A204.1 (cell line): ENCODE data around the gene CRB1.

Experiments
- FAIRE-seq: peaks from 2 replicates; lab custom pipeline; 2012; peaks lifted over from hg19 to GRCh38; lab: Jason Lieb, UNC

CRB1 gene

GRCh38 chr1:197304638-197305200, 36.7 kb downstream of the CRB1 start:
- no peak for FAIRE-seq

DNA sequence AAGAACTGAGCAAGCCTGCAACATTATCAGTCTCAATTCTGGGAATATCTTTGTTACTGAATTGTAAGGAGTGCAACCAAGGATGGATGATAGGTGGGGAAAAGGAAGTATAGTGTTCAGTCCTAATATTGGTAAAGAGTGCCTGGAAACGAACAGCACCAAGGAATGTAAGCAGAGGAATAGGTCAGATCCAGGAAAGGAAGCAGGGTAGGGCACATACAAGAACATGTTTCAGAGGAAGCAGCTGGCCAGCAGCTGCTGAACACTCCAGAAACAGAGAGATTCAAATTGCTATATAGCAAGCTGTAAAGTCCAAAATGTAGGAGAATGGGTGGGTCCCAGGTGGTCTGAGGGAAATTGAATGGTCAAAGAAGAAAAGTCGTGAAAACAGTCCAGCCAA, 37.9 kb downstream of the CRB1 start:
- FAIRE-seq: no peak

GRCh38 chr1:197306381-197307062, 38.5 kb downstream of the CRB1 start:
- FAIRE-seq: no peak

- no peak for FAIRE-seq
Observed at GRCh38 chr1:197307136-197307535, 39.1 kb downstream of the CRB1 start.

GRCh38 chr1:197307551-197307950, 39.5 kb downstream of the CRB1 start:
- FAIRE-seq: no peak

DNA sequence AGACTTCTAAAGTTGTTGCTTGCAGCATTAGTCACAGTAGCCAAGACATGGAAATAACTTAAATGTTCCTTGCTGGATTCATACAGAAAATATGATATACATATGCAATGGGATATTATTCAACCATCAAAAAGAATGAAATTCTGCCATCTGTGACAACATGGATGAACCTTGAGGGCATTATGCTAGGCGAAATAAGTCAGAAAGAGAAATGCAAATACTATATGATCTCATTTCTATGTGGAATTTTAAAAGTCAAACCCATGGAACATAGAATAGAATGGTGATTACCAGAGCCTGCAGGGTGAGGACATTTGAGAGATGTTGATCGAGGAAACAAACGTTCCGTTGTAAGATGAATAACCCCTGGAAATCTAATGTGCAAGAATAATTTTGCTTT, 43.0 kb downstream of the CRB1 start:
- no peak for FAIRE-seq

DNA sequence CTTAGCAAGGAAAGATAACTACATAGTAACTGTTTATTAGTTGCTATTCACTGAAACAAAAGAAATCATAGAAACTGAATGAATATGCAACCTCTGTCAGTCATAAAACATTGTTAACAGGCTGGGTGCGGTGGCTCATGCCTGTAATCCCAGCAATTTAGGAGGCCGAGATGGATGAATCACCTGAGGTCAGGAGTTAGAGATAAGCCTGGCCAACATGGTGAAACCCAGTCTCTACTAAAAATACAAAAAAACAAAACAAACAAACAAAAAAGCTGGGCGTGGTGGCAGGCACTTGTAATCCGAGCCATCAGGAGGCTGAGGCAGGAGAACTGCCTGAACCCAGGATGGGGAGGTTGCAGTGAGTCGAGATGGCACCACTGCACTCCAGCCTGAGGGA, 44.1 kb downstream of the CRB1 start:
- FAIRE-seq: no peak

DNA sequence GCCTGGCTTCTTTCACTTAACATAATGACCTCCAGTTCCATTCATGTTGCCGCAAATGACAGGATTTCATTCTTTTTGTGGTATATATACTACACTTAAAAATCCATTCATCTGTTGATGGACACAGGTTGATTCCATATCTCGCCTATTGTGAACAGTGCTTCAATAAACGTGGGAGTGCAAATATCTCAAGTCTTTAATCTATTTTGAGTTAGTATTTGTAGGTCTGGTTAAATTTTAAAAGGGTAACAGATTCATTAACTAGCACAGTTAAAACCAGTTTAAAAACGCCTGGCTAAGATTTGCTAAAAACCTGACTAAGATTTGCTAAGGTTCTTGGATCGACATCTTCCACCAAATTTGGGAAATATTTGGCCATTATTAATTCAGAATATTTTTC, 45.7 kb downstream of the CRB1 start:
- FAIRE-seq: no peak

DNA sequence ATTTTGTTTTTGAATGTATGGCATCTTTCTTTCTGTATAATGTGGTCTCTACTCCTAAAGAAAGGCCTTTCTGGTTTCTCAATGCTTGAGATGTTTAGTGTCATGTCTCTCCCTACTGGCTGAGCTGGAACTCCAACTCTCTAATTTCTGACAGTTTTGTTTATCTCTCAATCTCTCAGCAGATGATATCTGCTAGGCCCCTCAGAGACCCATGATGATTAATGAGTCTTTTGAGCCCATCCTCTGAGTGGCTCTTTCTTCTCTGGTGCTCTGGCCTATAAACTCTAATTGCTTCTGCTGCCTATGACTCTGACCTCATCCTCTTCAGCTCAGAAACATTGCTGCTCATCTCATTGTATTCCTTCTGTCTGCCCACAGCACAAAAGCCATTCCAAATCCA, 46.6 kb downstream of the CRB1 start:
- FAIRE-seq: no peak

DNA sequence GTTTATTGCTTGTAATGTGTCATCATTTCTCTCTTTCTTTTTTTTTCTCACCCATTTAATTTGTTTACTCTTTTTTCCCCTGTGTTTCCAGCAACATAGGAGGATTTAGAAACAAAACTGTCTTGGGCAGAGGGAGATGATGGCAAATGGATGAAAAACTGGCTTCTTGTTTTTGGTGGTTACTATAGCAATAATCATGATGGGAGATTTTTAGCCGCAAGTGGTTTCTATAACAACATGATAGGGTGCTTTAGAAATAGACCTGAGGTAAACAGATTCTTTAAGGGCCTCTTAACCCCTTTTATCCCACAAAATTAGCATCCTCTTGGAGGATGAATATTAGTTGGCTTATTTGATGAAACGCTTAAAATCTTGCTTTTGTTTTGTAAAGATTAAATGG, 51.6 kb downstream of the CRB1 start:
- FAIRE-seq: no peak

GRCh38 chr1:197320991-197321531, 53.0 kb downstream of the CRB1 start:
- no peak for FAIRE-seq

GRCh38 chr1:197321811-197322210, 53.8 kb downstream of the CRB1 start:
- no peak for FAIRE-seq

- peak; percentile 96 for FAIRE-seq
Observed at GRCh38 chr1:197327776-197328364, 59.8 kb downstream of the CRB1 start.

GRCh38 chr1:197330213-197330612, 62.2 kb downstream of the CRB1 start:
- FAIRE-seq: no peak

DNA sequence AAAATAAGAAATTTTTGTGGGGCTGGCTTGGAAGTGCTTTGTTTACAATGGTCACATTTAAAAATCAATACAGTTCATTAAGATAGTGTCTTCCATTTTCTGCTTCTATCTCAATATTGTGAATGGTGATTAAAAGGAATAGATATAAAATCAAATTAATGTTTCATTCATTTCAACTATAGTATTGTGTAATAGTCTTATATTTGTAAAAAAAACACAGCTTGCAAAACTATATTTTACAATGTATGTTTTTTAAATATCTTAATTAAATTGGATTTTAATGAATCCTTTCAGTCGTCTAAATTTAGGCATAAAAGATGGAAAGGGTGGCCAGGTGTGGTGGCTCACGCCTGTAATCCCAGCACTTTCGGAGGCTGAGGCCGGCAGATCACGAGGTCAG, 63.5 kb downstream of the CRB1 start:
- FAIRE-seq: peak; percentile 3

- no peak for FAIRE-seq
Observed at GRCh38 chr1:197333041-197333440, 65.0 kb downstream of the CRB1 start.

- no peak for FAIRE-seq
Observed at GRCh38 chr1:197336571-197336970, 68.5 kb downstream of the CRB1 start.

GRCh38 chr1:197339106-197340060, 71.3 kb downstream of the CRB1 start:
- no peak for FAIRE-seq

DNA sequence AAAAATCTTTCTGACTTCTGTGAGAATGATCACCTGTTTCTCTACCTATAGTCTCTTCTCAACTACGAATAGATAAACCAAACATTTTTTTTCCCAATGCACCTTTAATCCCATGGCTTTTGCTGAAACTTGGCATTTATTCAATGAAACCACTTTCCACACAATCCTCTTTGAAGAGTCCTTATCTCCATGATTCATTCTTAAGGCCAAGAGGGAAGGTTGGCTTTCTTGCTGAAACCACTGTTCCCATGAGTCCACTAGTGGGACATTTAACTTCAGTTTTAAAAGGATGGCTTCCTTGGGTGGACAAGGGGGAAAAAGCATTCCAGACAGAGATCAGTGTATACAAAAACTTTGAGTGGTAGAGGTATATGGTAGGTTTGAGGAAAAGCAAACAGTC, 73.6 kb downstream of the CRB1 start:
- FAIRE-seq: no peak

GRCh38 chr1:197342044-197342565, 74.1 kb downstream of the CRB1 start:
- FAIRE-seq: no peak

- FAIRE-seq: no peak
Observed at GRCh38 chr1:197342669-197343068, 74.6 kb downstream of the CRB1 start.

- FAIRE-seq: no peak
Observed at GRCh38 chr1:197343663-197344273, 75.7 kb downstream of the CRB1 start.
